ENCODE data around the gene NALF2.

DNA sequence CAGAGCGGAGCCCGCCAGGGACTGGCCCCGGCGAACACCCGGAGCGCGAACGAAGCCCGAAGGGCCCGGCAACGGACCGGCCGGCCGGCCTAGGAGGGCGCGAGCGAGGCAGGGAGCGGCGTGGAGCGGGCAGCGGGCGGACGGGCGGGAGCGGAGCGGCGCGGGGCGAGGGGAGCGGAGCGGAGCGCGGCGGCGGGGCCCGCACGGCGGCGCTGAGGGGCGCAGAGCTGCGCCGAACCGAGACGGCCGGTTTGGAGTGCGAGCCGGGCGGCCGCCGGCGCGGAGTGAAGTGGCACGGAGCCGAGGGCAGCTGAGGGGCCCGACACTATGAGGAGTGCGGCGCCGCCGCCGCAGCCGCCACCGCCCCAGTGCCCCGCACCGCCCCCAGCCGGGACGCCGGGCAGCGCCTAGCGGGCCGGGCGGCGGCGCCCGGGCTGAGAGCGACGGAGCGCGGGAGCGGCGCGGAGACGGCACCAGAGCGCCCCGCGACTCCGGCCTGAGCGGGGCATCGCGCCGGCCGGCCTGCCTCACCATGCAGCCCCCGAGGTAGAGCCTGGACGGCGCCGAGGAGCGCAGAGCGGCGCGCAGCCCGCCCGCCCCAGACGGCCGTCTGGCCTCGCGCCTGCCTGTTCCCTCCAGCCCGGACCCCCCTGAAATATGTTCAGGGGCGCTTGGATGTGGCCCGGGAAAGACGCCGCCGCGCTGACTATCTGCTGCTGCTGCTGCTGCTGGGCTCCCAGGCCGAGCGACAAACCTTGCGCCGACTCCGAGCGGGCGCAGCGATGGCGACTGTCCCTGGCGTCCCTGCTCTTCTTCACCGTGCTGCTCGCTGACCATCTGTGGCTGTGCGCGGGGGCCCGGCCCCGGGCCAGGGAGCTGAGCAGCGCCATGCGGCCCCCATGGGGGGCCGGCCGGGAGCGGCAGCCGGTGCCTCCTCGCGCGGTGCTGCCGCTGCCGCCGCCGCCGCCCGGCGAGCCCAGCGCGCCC, 793 bp downstream of the NALF2 start:
- no peak for TF ChIP-seq CTCF (IDR thresholded peaks at IDR 0.05; ENCODE audit: insufficient read depth, low read depth, low read length)
- TF ChIP-seq EZH2 (IDR thresholded peaks at IDR 0.05; ENCODE audit: insufficient read depth, low read length): no peak

Measured in astrocyte (in vitro differentiated cells and primary cell).